Activated B cell treated with CpG ODN at 0.5 μM for 24 hours (primary cell): ENCODE measurements around the gene FANCI. TPM values are rescaled to one million over a fixed set of nuclear protein-coding genes. Genes with fewer than 3 reads are reported as not detected.

Experiments used
- ATAC-seq: fragments of 200-7000 bp; cut with Tn5 transposase; one replicate; pipeline ENCODE4 v1.10.0; 2021; ENCODE audit warnings: low read depth, mild to moderate bottlenecking, moderate library complexity
- CTCF ChIA-PET: fragments of 350-600 bp; sonication (Branson Sonifier 250); formaldehyde crosslinking; loops from one replicate; lab custom pipeline; 2021; ENCODE audit warnings: antibody characterized with exemption; lab: Charles Lee
- POLR2A ChIA-PET: fragments of 350-600 bp; sonication (Branson Sonifier 250); formaldehyde crosslinking; loops from one replicate; lab custom pipeline; 2021; ENCODE audit warnings: antibody characterized with exemption; lab: Charles Lee
- DNase-seq: peaks from one replicate; pipeline ENCODE4 v3.0.0; 2022
- H3K27ac Mint-ChIP-seq: one replicate; pipeline ENCODE4 v1.8.0; 2020; ENCODE audit warnings: mixed read lengths
- H3K27me3 Mint-ChIP-seq: one replicate; pipeline ENCODE4 v1.8.0; 2021; ENCODE audit warnings: mixed read lengths
- H3K36me3 Mint-ChIP-seq: one replicate; pipeline ENCODE4 v1.8.0; 2021; ENCODE audit warnings: low read depth, mixed read lengths
- H3K4me1 Mint-ChIP-seq: one replicate; pipeline ENCODE4 v1.8.0; 2021; ENCODE audit warnings: mixed read lengths
- H3K4me3 Mint-ChIP-seq: one replicate; pipeline ENCODE4 v1.8.0; 2020; ENCODE audit warnings: mild to moderate bottlenecking, mixed read lengths
- H3K9me3 Mint-ChIP-seq: one replicate; pipeline ENCODE4 v1.8.0; 2020; ENCODE audit warnings: mixed read lengths
- intact Hi-C: fragments of 100-400 bp; cut with micrococcal nuclease; formaldehyde crosslinking; loops from one replicate; pipeline ENCODE4 v1.15.1; 2024
- total RNA-seq: library from RNA; stranded (reverse); gene quantifications from 2 replicates; pipeline ENCODE4 v1.2.3, GENCODE V29; 2022
- TF ChIP-seq, protein P1 (sequence below): fragments of 200-600 bp; IDR thresholded peaks from one replicate; pipeline ENCODE4 v1.8.0; 2022; ENCODE audit warnings: antibody characterized with exemption, mild to moderate bottlenecking

The FANCI gene
- total RNA-seq, 1 donor from 2014 or later: 16.6 TPM

DNA sequence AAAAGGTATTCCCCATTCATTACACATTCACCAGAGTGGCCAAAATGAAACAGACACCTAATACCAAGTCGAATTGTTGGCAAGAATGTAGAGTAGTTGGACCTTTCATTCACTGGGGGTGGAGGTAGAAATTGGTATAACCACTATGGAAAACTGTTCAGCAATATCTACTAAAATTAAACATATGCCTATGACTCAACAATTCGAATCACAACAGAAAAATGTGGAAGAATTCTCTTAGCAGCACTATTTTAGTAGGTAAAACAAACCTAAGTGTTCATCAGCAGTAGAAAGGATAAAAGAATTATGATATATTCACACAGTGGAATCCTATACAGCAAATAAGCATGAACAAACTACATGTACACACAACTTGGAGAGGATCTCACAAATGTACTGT, 60.2 kb downstream of the FANCI start:
- DNase-seq (no peak), ATAC-seq (no peak)
- no peak overlapping the region for H3K27ac Mint-ChIP-seq
- ChIA-PET CTCF (no interaction called here), POLR2A (no interaction called here)
- peaks cover 4% of the 10 kb centered on the region for H3K36me3 Mint-ChIP-seq
- intact Hi-C loops: no loop called here
- no peaks in the 10 kb centered on the region for H3K27me3 Mint-ChIP-seq
- H3K4me3 Mint-ChIP-seq: no peak overlapping the region
- no peaks in the 10 kb centered on the region for H3K4me1 Mint-ChIP-seq
- no peaks in the 10 kb centered on the region for H3K9me3 Mint-ChIP-seq
- TF ChIP-seq, protein P1, sequence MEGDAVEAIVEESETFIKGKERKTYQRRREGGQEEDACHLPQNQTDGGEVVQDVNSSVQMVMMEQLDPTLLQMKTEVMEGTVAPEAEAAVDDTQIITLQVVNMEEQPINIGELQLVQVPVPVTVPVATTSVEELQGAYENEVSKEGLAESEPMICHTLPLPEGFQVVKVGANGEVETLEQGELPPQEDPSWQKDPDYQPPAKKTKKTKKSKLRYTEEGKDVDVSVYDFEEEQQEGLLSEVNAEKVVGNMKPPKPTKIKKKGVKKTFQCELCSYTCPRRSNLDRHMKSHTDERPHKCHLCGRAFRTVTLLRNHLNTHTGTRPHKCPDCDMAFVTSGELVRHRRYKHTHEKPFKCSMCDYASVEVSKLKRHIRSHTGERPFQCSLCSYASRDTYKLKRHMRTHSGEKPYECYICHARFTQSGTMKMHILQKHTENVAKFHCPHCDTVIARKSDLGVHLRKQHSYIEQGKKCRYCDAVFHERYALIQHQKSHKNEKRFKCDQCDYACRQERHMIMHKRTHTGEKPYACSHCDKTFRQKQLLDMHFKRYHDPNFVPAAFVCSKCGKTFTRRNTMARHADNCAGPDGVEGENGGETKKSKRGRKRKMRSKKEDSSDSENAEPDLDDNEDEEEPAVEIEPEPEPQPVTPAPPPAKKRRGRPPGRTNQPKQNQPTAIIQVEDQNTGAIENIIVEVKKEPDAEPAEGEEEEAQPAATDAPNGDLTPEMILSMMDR: no peak

DNA sequence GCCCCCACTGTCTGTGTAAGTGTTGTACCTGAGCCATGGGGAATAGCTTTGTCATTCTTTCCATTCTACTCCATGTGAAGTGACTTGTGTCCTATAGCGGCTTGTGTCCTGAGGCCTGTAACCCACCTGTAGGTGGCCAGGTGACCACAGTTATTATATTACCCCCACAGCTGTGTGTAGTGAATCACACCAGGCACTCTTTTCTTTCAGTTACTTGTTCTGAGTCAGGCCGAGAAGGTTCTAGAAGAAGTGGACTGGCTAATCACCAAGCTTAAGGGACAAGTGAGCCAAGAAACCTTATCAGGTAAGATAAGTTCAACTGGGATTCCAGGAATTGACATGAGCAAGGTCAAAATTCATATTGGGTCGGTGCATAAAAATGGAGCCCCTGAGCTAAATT, 61.6 kb downstream of the FANCI start:
- intact Hi-C loops: no loop called here
- H3K27ac Mint-ChIP-seq: no peak overlapping the region
- H3K4me3 Mint-ChIP-seq: no peak overlapping the region
- ATAC-seq (no peak), DNase-seq (no peak)
- no peaks in the 10 kb centered on the region for H3K27me3 Mint-ChIP-seq
- peaks cover 4% of the 10 kb centered on the region for H3K36me3 Mint-ChIP-seq
- POLR2A ChIA-PET: no interaction called here
- H3K9me3 Mint-ChIP-seq: no peaks in the 10 kb centered on the region
- CTCF ChIA-PET: no interaction called here
- peaks cover 2% of the 10 kb centered on the region for H3K4me1 Mint-ChIP-seq
- TF ChIP-seq, protein P1: no peak

DNA sequence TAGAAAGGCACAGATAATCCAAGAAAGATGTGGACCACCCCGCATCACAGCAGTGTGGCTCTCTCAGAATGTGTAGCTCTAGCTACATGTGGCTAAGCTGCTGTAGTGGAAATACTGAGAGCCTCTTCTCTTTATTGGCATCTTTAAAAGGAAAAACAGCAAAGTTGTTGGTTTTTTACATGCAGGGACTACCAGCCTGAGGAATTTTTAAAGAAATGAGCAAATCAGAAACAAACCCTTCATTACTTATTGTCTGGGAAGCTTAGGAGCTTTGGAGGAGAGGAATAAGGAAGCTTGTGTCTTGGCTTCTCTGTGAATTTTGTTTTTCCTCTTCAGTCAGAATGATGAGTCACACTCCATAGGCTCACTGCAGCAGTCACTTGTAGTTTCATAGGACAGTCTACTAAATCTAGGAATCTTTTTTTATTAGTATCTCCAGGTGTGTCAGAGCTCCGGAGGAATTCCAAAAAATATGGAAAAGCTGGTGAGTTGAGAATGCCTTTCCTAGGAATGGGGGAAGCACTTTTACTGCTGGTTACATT, 63.3 kb downstream of the FANCI start:
- H3K36me3 Mint-ChIP-seq: peaks cover 2% of the 10 kb centered on the region
- DNase-seq: no peak
- no peak for ATAC-seq
- no peaks in the 10 kb centered on the region for H3K27me3 Mint-ChIP-seq
- POLR2A ChIA-PET: no interaction called here
- CTCF ChIA-PET: no interaction called here
- no peak overlapping the region for H3K27ac Mint-ChIP-seq
- intact Hi-C loops: no loop called here
- H3K4me3 Mint-ChIP-seq: no peak overlapping the region
- TF ChIP-seq, protein P1: no peak
- H3K9me3 Mint-ChIP-seq: no peaks in the 10 kb centered on the region
- peaks cover 5% of the 10 kb centered on the region for H3K4me1 Mint-ChIP-seq

DNA sequence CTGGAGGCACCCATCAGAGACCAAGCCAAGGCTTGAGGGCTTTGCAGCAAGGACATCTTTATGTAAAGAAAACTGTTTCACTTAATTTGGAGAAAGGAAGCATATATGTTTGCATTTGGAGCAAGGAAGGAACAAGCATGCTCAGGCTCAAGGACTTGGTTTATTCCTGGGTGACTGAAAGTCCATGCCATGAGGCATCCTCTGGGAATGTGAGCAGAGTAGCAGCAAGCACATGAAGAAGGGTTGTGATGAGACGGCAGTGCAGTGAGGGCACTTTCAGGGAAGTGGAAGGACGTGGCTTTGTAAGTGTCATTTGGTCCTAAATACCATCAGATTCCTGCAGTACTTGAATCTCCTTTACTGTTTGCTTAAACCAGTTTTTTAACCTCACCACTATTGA, 64.0 kb downstream of the FANCI start:
- Mint-ChIP-seq H3K36me3 (peaks cover 4% of the 10 kb centered on the region), H3K9me3 (no peaks in the 10 kb centered on the region), H3K27ac (no peak overlapping the region), H3K4me1 (peaks cover 5% of the 10 kb centered on the region), H3K27me3 (no peaks in the 10 kb centered on the region), H3K4me3 (no peak overlapping the region)
- ChIA-PET POLR2A (no interaction called here), CTCF (no interaction called here)
- ATAC-seq (no peak), DNase-seq (no peak)
- intact Hi-C loops: no loop called here
- TF ChIP-seq, protein P1: no peak

DNA sequence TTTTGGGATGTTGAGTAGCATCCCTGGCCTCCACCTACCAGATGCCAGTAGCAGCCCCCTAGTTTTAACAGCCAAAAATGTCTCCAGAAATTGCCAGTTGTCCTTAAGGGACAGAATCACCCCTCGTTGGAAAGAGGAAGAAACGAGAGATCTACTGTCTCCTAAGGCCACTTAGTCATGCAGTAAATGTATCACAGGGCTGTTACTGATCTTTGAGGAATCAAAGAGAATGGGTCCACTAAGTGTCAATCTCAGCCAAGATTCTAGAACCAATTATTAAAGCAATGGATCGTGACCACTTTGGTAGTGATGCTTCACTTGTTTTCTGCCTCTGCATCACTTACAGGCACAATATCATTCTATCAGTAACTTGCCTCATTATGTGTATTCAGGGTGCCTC, 64.5 kb downstream of the FANCI start:
- no peak overlapping the region for H3K27ac Mint-ChIP-seq
- DNase-seq (no peak), ATAC-seq (no peak)
- peaks cover 5% of the 10 kb centered on the region for H3K4me1 Mint-ChIP-seq
- no peaks in the 10 kb centered on the region for H3K27me3 Mint-ChIP-seq
- TF ChIP-seq, protein P1: no peak
- intact Hi-C loops: no loop called here
- CTCF ChIA-PET: no interaction called here
- H3K4me3 Mint-ChIP-seq: no peak overlapping the region
- no peaks in the 10 kb centered on the region for H3K9me3 Mint-ChIP-seq
- POLR2A ChIA-PET: no interaction called here
- peaks cover 8% of the 10 kb centered on the region for H3K36me3 Mint-ChIP-seq
